ENCODE data around the gene CLSTN2.

DNA sequence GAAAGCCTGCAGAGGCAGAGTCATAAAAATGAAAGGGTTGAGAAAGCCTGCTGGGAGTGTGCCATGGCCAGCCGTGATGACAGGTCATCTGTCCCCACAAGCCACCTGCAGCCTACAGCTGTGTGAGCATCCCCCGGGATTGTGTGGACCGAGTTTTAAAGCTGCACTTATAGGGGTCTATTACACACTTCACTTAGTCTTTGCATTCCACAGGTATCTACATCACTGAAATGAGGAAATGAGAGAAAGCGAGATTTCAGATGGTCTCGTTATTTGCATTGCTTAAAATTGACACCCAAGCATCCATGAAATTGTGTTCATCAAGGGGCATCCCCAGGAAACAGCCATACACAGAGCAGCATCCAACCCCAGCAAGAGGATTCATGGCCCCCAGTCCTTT, 605.3 kb downstream of the CLSTN2 start:
- TF ChIP-seq POLR2AphosphoS5 (IDR thresholded peaks at IDR 0.05; ENCODE audit: low read depth, low read length) (no peak), POLR2A (IDR thresholded peaks at IDR 0.05; ENCODE audit: low read depth, low read length) (no peak), TAF1 (IDR thresholded peaks at IDR 0.05; ENCODE audit: low read depth, low read length) (no peak), POU2F2 (IDR thresholded peaks at IDR 0.05; ENCODE audit: low read depth, low read length) (no peak), SPI1 (IDR thresholded peaks at IDR 0.05; ENCODE audit: low read depth, low read length) (peak; percentile 84)
